HEK293 (cell line): ENCODE measurements around the gene PSMD3.
A peak's percentile ranks its signal among the peaks of the same experiment; 100 is the strongest.

Source experiments
- CTCF ChIA-PET: fragments of 350-600 bp; formaldehyde crosslinking; extraction: SDS; loops from one replicate; lab custom pipeline; 2021; ENCODE audit warnings: antibody characterized with exemption; lab: Yijun Ruan, JAX
- POLR2A ChIA-PET: fragments of 300-600 bp; formaldehyde crosslinking; extraction: SDS; loops from one replicate; lab custom pipeline; 2020; ENCODE audit warnings: antibody characterized with exemption, inconsistent platforms; lab: Yijun Ruan, JAX
- H3K27ac ChIP-seq: fragments of 200-500 bp; sonication (Bioruptor generic); 2 replicates; pipeline ENCODE4 v1.5.1; 2014; ENCODE audit warnings: low read depth, low read length, control low read depth, inconsistent platforms; ENCODE audit errors: extremely low read depth
- H3K36me3 ChIP-seq, 2 experiments: fragments of 200-500 bp in 1 of 2; sonication (Bioruptor generic) in 1 of 2; 1 replicate in 1 of 2; 2 replicates in 1 of 2; pipeline ENCODE4 v1.5.1; 2014 to 2017; ENCODE audit warnings: inconsistent platforms in 2 of 2, low read length in 2 of 2; ENCODE audit not compliant: control insufficient read depth in 2 of 2, insufficient read depth in 1 of 2
- H3K4me1 ChIP-seq: fragments of 200-500 bp; sonication (Bioruptor generic); 2 replicates; pipeline ENCODE4 v1.5.1; 2014; ENCODE audit warnings: mild to moderate bottlenecking, low read length, inconsistent platforms; ENCODE audit not compliant: control insufficient read depth, insufficient read depth
- H3K4me3 ChIP-seq: 2 replicates; pipeline ENCODE4 v1.5.1; 2011; ENCODE audit warnings: low read depth, mild to moderate bottlenecking, control low read depth, low read length, moderate library complexity
- H3K9me3 ChIP-seq: fragments of 200-500 bp; sonication (Bioruptor generic); 2 replicates; pipeline ENCODE4 v1.5.1; 2014; ENCODE audit warnings: low read depth, low read length, inconsistent platforms; ENCODE audit not compliant: control insufficient read depth, insufficient read depth
- GLI4 ChIP-seq: fragments of 450-650 bp; formaldehyde crosslinking; IDR thresholded peaks from 2 replicates; pipeline ENCODE4 v1.5.1; 2016; ENCODE audit warnings: missing biosample characterization, missing genetic modification characterization
- GLIS1 ChIP-seq: fragments of 450-650 bp; formaldehyde crosslinking; IDR thresholded peaks from 2 replicates; pipeline ENCODE4 v1.5.1; 2016; ENCODE audit warnings: missing biosample characterization, missing genetic modification characterization
- KLF1 ChIP-seq: fragments of 450-650 bp; formaldehyde crosslinking; IDR thresholded peaks from 2 replicates; pipeline ENCODE4 v1.5.1; 2016; ENCODE audit warnings: missing biosample characterization, missing genetic modification characterization
- KLF7 ChIP-seq: fragments of 450-650 bp; formaldehyde crosslinking; IDR thresholded peaks from 2 replicates; pipeline ENCODE4 v1.5.1; 2016; ENCODE audit warnings: missing biosample characterization, missing genetic modification characterization, borderline replicate concordance
- RBAK ChIP-seq: fragments of 450-650 bp; formaldehyde crosslinking; IDR thresholded peaks from 2 replicates; pipeline ENCODE4 v1.5.1; 2016; ENCODE audit warnings: missing biosample characterization, missing genetic modification characterization
- REPIN1 ChIP-seq: fragments of 450-650 bp; formaldehyde crosslinking; IDR thresholded peaks from 2 replicates; pipeline ENCODE4 v1.5.1; 2017; ENCODE audit warnings: missing biosample characterization, missing genetic modification characterization, low read depth
- ZFP3 ChIP-seq: fragments of 450-650 bp; formaldehyde crosslinking; IDR thresholded peaks from 2 replicates; pipeline ENCODE4 v1.5.1; 2016; ENCODE audit warnings: low read depth, missing biosample characterization, missing genetic modification characterization
- ZNF112 ChIP-seq: fragments of 450-650 bp; formaldehyde crosslinking; IDR thresholded peaks from 2 replicates; pipeline ENCODE4 v1.5.0; 2017; ENCODE audit warnings: missing biosample characterization, missing genetic modification characterization
- ZNF121 ChIP-seq: fragments of 450-650 bp; formaldehyde crosslinking; IDR thresholded peaks from 2 replicates; pipeline ENCODE4 v1.5.1; 2016; ENCODE audit warnings: missing biosample characterization, missing genetic modification characterization
- ZNF174 ChIP-seq: fragments of 450-650 bp; formaldehyde crosslinking; IDR thresholded peaks from 2 replicates; pipeline ENCODE4 v1.5.0; 2017; ENCODE audit warnings: missing biosample characterization, mild to moderate bottlenecking, missing genetic modification characterization
- ZNF2 ChIP-seq: fragments of 450-650 bp; formaldehyde crosslinking; IDR thresholded peaks from 2 replicates; pipeline ENCODE4 v1.5.1; 2016; ENCODE audit warnings: missing biosample characterization, missing genetic modification characterization
- ZNF223 ChIP-seq: fragments of 450-650 bp; formaldehyde crosslinking; IDR thresholded peaks from 2 replicates; pipeline ENCODE4 v1.5.1; 2016; ENCODE audit warnings: missing biosample characterization, missing genetic modification characterization
- ZNF239 ChIP-seq: fragments of 450-650 bp; formaldehyde crosslinking; IDR thresholded peaks from 2 replicates; pipeline ENCODE4 v1.5.1; 2016; ENCODE audit warnings: missing biosample characterization, missing genetic modification characterization
- ZNF24 ChIP-seq: fragments of 450-650 bp; formaldehyde crosslinking; IDR thresholded peaks from 2 replicates; pipeline ENCODE4 v1.5.1; 2016; ENCODE audit warnings: missing biosample characterization, missing genetic modification characterization
- ZNF324 ChIP-seq: fragments of 450-650 bp; formaldehyde crosslinking; IDR thresholded peaks from 2 replicates; pipeline ENCODE4 v1.5.1; 2016; ENCODE audit warnings: missing biosample characterization, missing genetic modification characterization
- ZNF366 ChIP-seq: fragments of 450-650 bp; formaldehyde crosslinking; conservative IDR thresholded peaks from 2 replicates; pipeline ENCODE4 v1.5.1; 2016; ENCODE audit warnings: missing biosample characterization, missing genetic modification characterization
- ZNF521 ChIP-seq: fragments of 450-650 bp; formaldehyde crosslinking; IDR thresholded peaks from 2 replicates; pipeline ENCODE4 v1.5.1; 2017; ENCODE audit warnings: missing biosample characterization, mild to moderate bottlenecking, missing genetic modification characterization
- ZNF585B ChIP-seq: fragments of 450-650 bp; formaldehyde crosslinking; IDR thresholded peaks from 2 replicates; pipeline ENCODE4 v1.5.1; 2016; ENCODE audit warnings: missing biosample characterization, missing genetic modification characterization
- ZNF621 ChIP-seq: fragments of 450-650 bp; formaldehyde crosslinking; IDR thresholded peaks from 2 replicates; pipeline ENCODE4 v1.5.1; 2017; ENCODE audit warnings: missing biosample characterization, missing genetic modification characterization
- TF ChIP-seq, protein P1 (sequence below): fragments of 450-650 bp; formaldehyde crosslinking; IDR thresholded peaks from 2 replicates; pipeline ENCODE4 v1.5.1; 2016; ENCODE audit warnings: missing biosample characterization, missing genetic modification characterization
- TF ChIP-seq, protein P2 (sequence below): fragments of 450-650 bp; formaldehyde crosslinking; IDR thresholded peaks from 2 replicates; pipeline ENCODE4 v1.5.1; 2016; ENCODE audit warnings: missing biosample characterization, missing genetic modification characterization
- TF ChIP-seq, protein P3 (sequence below): fragments of 450-650 bp; formaldehyde crosslinking; IDR thresholded peaks from 2 replicates; pipeline ENCODE4; 2016; ENCODE audit warnings: missing biosample characterization, missing genetic modification characterization
- TF ChIP-seq, protein P4 (sequence below): fragments of 450-650 bp; formaldehyde crosslinking; IDR thresholded peaks from 2 replicates; pipeline ENCODE4 v1.5.1; 2017; ENCODE audit warnings: missing biosample characterization, missing genetic modification characterization
- TF ChIP-seq, protein P5 (sequence below): fragments of 450-650 bp; formaldehyde crosslinking; IDR thresholded peaks from 2 replicates; pipeline ENCODE4 v1.5.1; 2016; ENCODE audit warnings: missing biosample characterization, missing genetic modification characterization, borderline replicate concordance

Gene PSMD3

DNA sequence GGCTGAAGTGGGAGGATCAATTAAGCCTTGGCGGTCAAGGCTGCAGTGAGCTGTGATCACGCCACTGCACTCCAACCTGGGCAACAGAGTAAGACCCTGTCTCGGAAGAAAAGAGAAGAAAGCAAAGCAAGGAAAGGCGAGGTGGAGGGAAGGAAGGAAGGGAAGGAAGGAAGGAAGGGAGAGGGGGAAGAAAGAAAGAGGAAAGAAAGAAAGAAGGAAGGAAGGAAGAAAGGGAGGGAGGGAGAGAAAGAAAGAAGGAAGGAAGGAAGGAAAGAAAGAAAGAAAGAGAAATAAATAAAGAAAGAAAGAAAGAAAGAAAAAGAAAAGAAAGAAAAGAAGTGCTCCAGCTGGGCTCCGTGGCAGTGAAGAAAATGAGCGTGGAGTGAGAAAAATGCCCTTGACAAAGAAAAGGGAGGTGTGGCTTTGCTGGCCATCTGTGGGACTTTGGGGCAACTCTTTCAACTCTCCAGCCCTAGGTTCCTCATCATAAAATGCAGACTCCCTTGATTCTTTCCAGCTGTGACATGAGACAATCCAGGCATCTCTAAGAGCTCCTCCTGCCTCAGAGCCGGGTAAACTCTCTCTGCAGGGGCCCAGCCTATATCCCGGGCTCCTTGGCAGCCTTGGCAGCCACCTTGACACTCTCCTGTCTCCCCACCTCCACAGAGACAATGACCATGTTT lies 15.4 kb upstream of the PSMD3 start:
- POLR2A ChIA-PET: interaction anchor here (0.7 to 0.8 kb wide), 2 partner anchors 15 to 135 kb away, joined by 3 to 4 read pairs; partner anchors contain the start of genes NR1D1 and PSMD3
- TF ChIP-seq REPIN1 (tag by site-specific recombination) (no peak), ZNF121 (0 out of 2 replicates have a peak, but pooled peaks have one; percentile 23), ZNF223 (no peak), ZNF366 (tag by site-specific recombination) (peak; percentile 65), KLF7 (tag by site-specific recombination) (no peak), ZNF324 (no peak)
- TF ChIP-seq, protein P1, sequence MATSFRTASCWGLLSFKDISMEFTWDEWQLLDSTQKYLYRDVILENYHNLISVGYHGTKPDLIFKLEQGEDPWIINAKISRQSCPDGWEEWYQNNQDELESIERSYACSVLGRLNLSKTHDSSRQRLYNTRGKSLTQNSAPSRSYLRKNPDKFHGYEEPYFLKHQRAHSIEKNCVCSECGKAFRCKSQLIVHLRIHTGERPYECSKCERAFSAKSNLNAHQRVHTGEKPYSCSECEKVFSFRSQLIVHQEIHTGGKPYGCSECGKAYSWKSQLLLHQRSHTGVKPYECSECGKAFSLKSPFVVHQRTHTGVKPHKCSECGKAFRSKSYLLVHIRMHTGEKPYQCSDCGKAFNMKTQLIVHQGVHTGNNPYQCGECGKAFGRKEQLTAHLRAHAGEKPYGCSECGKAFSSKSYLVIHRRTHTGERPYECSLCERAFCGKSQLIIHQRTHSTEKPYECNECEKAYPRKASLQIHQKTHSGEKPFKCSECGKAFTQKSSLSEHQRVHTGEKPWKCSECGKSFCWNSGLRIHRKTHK (tag by site-specific recombination): no peak
- TF ChIP-seq, protein P2, sequence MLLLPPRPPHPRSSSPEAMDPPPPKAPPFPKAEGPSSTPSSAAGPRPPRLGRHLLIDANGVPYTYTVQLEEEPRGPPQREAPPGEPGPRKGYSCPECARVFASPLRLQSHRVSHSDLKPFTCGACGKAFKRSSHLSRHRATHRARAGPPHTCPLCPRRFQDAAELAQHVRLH (tag by site-specific recombination): no peak

DNA sequence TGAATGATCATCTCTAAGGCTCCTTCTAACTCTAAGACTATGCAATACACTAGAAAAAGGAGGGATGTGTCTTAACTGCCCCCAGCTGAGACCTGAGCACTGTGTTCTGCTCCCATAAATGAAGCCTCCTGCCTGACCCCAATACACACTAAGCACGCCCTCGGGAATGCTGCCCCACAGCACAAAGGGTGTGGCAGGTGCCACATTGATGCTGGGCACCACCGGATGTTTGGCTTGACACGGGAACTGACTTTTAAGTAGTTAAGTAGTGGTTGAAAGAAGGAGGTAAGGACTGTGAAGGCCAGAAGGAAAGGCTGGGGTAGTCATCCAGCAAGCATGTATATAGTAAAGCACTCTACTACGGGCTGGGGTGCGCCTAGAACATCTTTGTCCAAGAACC lies 13.8 kb upstream of the PSMD3 start:
- ChIA-PET POLR2A (no interaction called here), CTCF (interaction anchor here (0.5 to 0.8 kb wide), 2 partner anchors 13 to 15 kb away, joined by 3 to 4 read pairs; no protein-coding TSS in a partner anchor)
- no peaks in the 10 kb centered on the region for H3K9me3 ChIP-seq
- no peaks in the 10 kb centered on the region for H3K36me3 ChIP-seq
- no peaks in the 10 kb centered on the region for H3K4me1 ChIP-seq
- TF ChIP-seq ZNF112 (no peak), ZNF239 (tag by site-specific recombination) (no peak), ZNF174 (no peak), ZFP3 (tag by site-specific recombination) (no peak), KLF1 (tag by site-specific recombination) (no peak), ZNF621 (tag by site-specific recombination) (no peak), ZNF24 (no peak), ZNF585B (tag by site-specific recombination) (no peak), GLI4 (no peak), ZNF2 (tag by site-specific recombination) (no peak), GLIS1 (tag by site-specific recombination) (no peak), ZNF521 (no peak), RBAK (no peak)
- TF ChIP-seq, protein P3, sequence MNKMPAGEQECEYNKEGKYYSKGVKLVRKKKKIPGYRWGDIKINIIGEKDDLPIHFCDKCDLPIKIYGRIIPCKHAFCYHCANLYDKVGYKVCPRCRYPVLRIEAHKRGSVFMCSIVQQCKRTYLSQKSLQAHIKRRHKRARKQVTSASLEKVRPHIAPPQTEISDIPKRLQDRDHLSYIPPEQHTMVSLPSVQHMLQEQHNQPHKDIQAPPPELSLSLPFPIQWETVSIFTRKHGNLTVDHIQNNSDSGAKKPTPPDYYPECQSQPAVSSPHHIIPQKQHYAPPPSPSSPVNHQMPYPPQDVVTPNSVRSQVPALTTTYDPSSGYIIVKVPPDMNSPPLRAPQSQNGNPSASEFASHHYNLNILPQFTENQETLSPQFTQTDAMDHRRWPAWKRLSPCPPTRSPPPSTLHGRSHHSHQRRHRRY (tag by site-specific recombination): no peak
- TF ChIP-seq, protein P4, sequence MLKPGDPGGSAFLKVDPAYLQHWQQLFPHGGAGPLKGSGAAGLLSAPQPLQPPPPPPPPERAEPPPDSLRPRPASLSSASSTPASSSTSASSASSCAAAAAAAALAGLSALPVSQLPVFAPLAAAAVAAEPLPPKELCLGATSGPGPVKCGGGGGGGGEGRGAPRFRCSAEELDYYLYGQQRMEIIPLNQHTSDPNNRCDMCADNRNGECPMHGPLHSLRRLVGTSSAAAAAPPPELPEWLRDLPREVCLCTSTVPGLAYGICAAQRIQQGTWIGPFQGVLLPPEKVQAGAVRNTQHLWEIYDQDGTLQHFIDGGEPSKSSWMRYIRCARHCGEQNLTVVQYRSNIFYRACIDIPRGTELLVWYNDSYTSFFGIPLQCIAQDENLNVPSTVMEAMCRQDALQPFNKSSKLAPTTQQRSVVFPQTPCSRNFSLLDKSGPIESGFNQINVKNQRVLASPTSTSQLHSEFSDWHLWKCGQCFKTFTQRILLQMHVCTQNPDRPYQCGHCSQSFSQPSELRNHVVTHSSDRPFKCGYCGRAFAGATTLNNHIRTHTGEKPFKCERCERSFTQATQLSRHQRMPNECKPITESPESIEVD: no peak
- TF ChIP-seq, protein P5, sequence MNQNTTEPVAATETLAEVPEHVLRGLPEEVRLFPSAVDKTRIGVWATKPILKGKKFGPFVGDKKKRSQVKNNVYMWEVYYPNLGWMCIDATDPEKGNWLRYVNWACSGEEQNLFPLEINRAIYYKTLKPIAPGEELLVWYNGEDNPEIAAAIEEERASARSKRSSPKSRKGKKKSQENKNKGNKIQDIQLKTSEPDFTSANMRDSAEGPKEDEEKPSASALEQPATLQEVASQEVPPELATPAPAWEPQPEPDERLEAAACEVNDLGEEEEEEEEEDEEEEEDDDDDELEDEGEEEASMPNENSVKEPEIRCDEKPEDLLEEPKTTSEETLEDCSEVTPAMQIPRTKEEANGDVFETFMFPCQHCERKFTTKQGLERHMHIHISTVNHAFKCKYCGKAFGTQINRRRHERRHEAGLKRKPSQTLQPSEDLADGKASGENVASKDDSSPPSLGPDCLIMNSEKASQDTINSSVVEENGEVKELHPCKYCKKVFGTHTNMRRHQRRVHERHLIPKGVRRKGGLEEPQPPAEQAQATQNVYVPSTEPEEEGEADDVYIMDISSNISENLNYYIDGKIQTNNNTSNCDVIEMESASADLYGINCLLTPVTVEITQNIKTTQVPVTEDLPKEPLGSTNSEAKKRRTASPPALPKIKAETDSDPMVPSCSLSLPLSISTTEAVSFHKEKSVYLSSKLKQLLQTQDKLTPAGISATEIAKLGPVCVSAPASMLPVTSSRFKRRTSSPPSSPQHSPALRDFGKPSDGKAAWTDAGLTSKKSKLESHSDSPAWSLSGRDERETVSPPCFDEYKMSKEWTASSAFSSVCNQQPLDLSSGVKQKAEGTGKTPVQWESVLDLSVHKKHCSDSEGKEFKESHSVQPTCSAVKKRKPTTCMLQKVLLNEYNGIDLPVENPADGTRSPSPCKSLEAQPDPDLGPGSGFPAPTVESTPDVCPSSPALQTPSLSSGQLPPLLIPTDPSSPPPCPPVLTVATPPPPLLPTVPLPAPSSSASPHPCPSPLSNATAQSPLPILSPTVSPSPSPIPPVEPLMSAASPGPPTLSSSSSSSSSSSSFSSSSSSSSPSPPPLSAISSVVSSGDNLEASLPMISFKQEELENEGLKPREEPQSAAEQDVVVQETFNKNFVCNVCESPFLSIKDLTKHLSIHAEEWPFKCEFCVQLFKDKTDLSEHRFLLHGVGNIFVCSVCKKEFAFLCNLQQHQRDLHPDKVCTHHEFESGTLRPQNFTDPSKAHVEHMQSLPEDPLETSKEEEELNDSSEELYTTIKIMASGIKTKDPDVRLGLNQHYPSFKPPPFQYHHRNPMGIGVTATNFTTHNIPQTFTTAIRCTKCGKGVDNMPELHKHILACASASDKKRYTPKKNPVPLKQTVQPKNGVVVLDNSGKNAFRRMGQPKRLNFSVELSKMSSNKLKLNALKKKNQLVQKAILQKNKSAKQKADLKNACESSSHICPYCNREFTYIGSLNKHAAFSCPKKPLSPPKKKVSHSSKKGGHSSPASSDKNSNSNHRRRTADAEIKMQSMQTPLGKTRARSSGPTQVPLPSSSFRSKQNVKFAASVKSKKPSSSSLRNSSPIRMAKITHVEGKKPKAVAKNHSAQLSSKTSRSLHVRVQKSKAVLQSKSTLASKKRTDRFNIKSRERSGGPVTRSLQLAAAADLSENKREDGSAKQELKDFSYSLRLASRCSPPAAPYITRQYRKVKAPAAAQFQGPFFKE (tag by site-specific recombination): no peak
- H3K4me3 ChIP-seq: no peak overlapping the region
- no peak overlapping the region for H3K27ac ChIP-seq

More for the DNA sequence above, 15.4 kb upstream of the PSMD3 start:
- no peak overlapping the region for H3K27ac ChIP-seq
- no peaks in the 10 kb centered on the region for H3K9me3 ChIP-seq
- no peaks in the 10 kb centered on the region for H3K36me3 ChIP-seq
- no peak overlapping the region for H3K4me3 ChIP-seq
- no peaks in the 10 kb centered on the region; the same call in 1 of the 2 replicates for H3K4me1 ChIP-seq
- CTCF ChIA-PET: interaction anchor here (0.5 to 1.3 kb wide), 5 partner anchors 14 to 312 kb away, joined by 3 to 6 read pairs (median 4); no protein-coding TSS in a partner anchor
